Activated CD8-positive, alpha-beta memory T cell treated with anti-CD3 and anti-CD28 coated beads for 4 hours (primary cell): ENCODE results near the gene KDSR.

Experiments used
- DNase-seq, 2 donors: peaks; one replicate each; pipeline ENCODE4 v3.0.0-alpha.2; 2020; ENCODE audit warnings: low read depth in 2 of 2

KDSR gene

GRCh38 chr18:63283305-63284094, 83.5 kb downstream of the KDSR start:
- no peak for DNase-seq

GRCh38 chr18:63282793-63283192, 84.2 kb downstream of the KDSR start:
- no peak for DNase-seq
